Measurements from ENCODE around the gene SLC25A39.

SLC25A39 gene

DNA sequence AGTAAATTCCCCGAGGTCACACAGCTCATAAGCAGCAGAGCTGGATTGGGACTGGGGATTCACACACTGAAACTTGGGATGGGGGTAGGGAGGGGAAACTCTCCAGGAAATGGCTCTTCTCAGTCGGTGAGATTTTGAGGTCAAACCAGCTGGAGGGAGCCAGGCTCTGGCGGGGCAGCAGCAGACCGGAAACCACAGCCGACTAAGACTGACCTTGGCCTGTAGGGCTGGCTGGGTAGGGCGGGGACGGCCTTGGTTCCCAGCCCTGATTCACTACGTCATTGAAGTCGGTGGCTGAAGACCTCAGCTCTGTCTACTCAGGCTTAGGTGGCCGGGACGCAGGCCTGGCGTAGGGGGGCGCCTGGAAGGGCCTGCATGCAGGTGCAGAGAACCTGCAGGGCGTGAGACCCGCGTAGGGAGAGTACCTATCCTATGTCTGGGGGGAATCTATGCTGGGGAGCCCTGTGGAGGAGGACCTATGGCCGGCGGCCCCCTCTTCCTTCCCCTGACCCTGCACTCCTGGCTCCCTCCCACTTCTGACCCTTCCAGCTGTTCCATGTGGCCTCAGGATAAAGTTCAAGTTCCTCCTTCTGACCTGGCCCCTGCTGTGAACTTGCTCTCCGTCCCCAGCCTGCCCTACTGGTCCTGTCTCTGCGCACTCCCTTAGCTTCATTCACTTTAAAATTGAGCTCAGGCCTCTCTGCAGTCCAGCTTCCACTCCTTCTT lies 44.8 kb downstream of the SLC25A39 start:
- DNase-seq (ENCODE audit: low read depth in 2 of 2): no peak

DNA sequence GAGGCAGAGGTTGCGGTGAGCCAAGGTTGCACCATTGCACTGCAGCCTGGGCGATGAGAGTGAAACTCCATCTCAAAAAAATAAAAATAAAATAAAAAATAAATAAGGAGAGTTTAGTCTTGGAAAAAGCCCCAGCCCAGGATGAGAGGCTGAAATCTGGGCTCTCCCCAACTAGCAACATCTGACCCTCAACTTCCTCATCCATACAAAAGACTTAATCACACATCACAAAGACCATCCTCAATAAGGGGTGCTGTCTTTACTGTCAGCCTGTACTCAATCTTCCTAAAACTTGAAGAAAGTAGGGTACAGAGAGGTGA lies 45.3 kb downstream of the SLC25A39 start:
- no peak for DNase-seq (ENCODE audit: low read depth in 2 of 2)

DNA sequence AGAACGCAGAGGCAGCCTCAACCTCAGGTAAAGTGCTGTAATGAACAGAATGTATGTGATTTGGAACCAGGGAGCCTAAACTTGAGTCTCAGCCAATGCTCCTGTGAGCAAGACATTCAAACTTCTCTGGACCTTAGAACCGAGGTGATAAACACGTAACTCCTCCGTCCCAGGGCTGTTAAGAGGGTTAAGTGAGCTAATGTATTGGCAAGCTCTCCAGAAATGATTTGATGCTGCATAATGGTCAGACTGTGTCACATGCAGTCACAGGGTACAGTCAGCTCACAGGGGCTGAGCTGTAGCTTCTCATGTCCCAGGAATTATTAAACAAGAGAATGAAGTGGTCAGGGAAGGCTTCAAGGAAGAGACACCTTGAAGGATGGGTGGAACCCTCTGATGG lies 46.6 kb downstream of the SLC25A39 start:
- no peak for DNase-seq (ENCODE audit: low read depth in 2 of 2)

DNA sequence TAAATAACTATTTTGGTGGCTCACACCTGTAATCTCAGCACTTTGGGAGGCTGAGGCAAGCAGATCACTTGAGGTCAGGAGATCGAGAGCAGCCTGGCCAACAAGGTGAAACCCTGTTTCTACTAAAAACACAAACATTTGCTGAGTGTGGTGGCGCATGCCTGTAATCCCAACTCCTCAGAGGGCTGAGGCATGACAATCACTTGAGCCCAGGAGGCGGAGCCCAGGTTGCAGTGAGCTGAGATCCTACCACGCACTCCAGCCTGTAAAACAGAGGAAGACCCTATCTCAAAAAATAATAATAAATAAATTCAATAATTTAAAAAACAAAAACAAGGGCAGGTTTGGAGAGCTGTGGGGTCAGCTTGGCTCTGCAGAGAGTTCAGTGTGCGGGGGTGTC lies 51.0 kb downstream of the SLC25A39 start:
- DNase-seq (ENCODE audit: low read depth in 2 of 2): no peak

DNA sequence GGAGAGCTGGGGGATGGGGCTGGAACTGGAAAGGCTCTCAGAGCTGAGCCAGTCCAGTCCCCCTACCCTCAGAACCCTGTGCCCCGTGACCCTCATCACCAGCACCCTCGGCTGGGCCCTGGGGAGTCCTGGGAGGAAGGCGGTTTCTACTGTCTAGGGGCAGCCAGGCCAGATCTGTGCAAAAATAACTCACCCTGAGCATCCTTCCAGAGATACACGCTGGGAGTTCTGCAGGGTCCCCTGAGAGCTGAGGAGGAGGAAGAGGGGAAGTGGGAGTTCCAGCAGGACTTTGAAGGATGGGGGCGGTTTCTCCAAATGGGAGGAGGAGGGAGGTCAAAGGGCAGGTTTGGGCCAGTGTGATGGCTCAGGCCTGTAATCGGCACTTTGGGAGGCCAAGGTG lies 51.7 kb downstream of the SLC25A39 start:
- no peak for DNase-seq (ENCODE audit: low read depth in 2 of 2)

DNA sequence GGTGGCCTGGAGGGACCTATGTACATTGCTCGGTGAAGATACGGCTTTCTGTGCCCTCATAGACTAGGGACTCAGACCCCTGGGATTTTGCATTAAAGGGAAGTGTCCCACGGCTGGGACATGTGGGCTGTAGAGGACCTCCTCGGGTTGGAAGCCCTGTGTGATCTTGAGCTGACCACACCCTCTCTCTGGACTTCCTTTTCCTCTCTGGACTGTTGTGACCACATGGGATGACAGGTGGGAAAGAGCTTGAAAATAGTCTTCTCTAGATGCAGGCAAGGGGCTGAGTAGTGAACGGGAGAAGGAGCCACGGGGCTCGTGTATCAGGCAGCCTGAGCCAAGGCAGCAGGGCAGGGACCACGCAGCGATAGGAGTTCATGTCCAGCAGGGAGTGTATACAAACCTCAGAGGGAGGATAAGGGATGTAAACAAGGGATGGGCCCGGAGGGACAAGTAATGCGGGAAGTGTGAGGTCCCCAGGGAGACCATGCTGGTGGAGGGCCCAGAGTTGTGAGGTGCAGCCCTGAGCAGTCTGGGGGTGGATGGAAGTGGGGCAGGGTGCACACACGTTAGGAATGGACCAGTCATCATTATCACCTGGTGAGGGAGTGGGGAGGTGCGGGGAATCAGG lies 52.2 kb downstream of the SLC25A39 start:
- DNase-seq (ENCODE audit: low read depth in 2 of 2): no peak
